ENCODE results near the gene PRKN. TPM values are rescaled to one million over a fixed set of nuclear protein-coding genes. Genes with fewer than 3 reads are reported as not detected.

Gene PRKN
- total RNA-seq, 1 experiment from 2014 or later = 2.0 TPM

GRCh38 chr6:161636882-161637430, 1090.6 kb downstream of the PRKN start:
- WGBS (ENCODE audit: extremely low coverage, insufficient read length, low lambda C conversion rate) = no CpG with 5 or more reads among the region's 6 CpGs
- Histone ChIP-seq H3K9me3 (ENCODE audit: control insufficient read depth, low read depth, low read length) (no peaks in the 10 kb centered on the region), H4K5ac (ENCODE audit: insufficient read length, low read depth, low read length) (no peak overlapping the region), H2BK120ac (ENCODE audit: low read depth, low read length, poor library complexity, severe bottlenecking) (no peak overlapping the region), H3K14ac (ENCODE audit: insufficient read depth, low read length) (no peak overlapping the region), H3K27me3 (ENCODE audit: insufficient read depth, low read length) (no peaks in the 10 kb centered on the region), H3K27ac (ENCODE audit: insufficient read length, low read depth, low read length) (no peak overlapping the region), H2AFZ (ENCODE audit: low read length) (no peak overlapping the region), H3K79me2 (ENCODE audit: insufficient read depth, low read length) (no peaks in the 10 kb centered on the region), H3T11ph (ENCODE audit: low read length) (no peak overlapping the region), H2BK12ac (ENCODE audit: insufficient read length, low read depth, low read length) (no peak overlapping the region), H4K91ac (ENCODE audit: insufficient read length, low read depth, low read length) (no peak overlapping the region), H3K23ac (ENCODE audit: insufficient read length, low read depth, low read length) (no peak overlapping the region), H4K20me1 (ENCODE audit: control insufficient read depth, insufficient read depth, insufficient read length) (no peaks in the 10 kb centered on the region), H2BK5ac (ENCODE audit: insufficient read length, low read length) (no peak overlapping the region), H3K4me2 (ENCODE audit: insufficient read depth, insufficient read length, low read length) (no peak overlapping the region), H2BK15ac (ENCODE audit: low read depth, low read length) (no peak overlapping the region), H3K18ac (ENCODE audit: insufficient read length, low read depth, low read length) (no peak overlapping the region), H2BK20ac (ENCODE audit: low read depth, low read length, poor library complexity, severe bottlenecking) (no peak overlapping the region), H3K79me1 (ENCODE audit: insufficient read depth, low read depth, low read length, poor library complexity, severe bottlenecking) (no peaks in the 10 kb centered on the region), H3K4me1 (ENCODE audit: insufficient read depth, low read length) (no peaks in the 10 kb centered on the region), H3K4ac (ENCODE audit: low read depth, low read length) (no peak overlapping the region), H4K8ac (replicated peaks; ENCODE audit: insufficient read length, low read depth, low read length) (no peak overlapping the region), H3K56ac (ENCODE audit: insufficient read length, low read depth, low read length) (no peak overlapping the region), H2AK5ac (ENCODE audit: insufficient read length, low read length) (no peak overlapping the region), H3K9ac (ENCODE audit: extremely low read depth, insufficient read length, low read length) (no peak overlapping the region), H3K23me2 (ENCODE audit: insufficient read length, low read depth, low read length, poor library complexity, severe bottlenecking) (no peaks in the 10 kb centered on the region)
- H3K27ac Mint-ChIP-seq = no peak overlapping the region
- no peak for DNase-seq
- peaks cover 3 to 7% of the 10 kb centered on the region in 2 experiments; a peak in 4 of 5 replicates for H3K9me3 Mint-ChIP-seq
- peaks cover 2 to 9% (median 5%) of the 10 kb centered on the region in 3 experiments; a peak in 4 of 7 replicates for H3K36me3 Mint-ChIP-seq (ENCODE audit: insufficient read depth in 1 of 3, low read depth in 3 of 3)
- peaks cover 11 to 22% of the 10 kb centered on the region in 2 experiments for H3K4me1 Mint-ChIP-seq
- no peak for TF ChIP-seq CTCF (conservative IDR thresholded peaks at IDR 0.05)
- no peak overlapping the region for H3K4me3 Mint-ChIP-seq
- no peaks in the 10 kb centered on the region for H3K27me3 Mint-ChIP-seq (ENCODE audit: low read depth)
